HepG2 (cell line): ENCODE results near the gene ENO2. TPM values are rescaled to one million over a fixed set of nuclear protein-coding genes. Genes with fewer than 3 reads are reported as not detected.

Experiments
- GZF1 ChIP-seq: sonication (generic); formaldehyde crosslinking; IDR thresholded peaks from 2 replicates; pipeline ENCODE4 v1.5.1; 2020; ENCODE audit warnings: mild to moderate bottlenecking, missing genetic modification reagents
- JUNB ChIP-seq: sonication (generic); formaldehyde crosslinking; IDR thresholded peaks from 2 replicates; pipeline ENCODE4 v1.8.0; 2022; ENCODE audit warnings: missing genetic modification reagents, mild to moderate bottlenecking, borderline replicate concordance
- KAT2B ChIP-seq: fragments of 150-350 bp; IDR thresholded peaks from 2 replicates; pipeline ENCODE4 v1.6.1; 2014; ENCODE audit warnings: low read depth, low read length, borderline replicate concordance
- NRL ChIP-seq: sonication (generic); formaldehyde crosslinking; IDR thresholded peaks from 2 replicates; pipeline ENCODE4 v1.5.0; 2020; ENCODE audit warnings: missing genetic modification reagents, mild to moderate bottlenecking, moderate library complexity, borderline replicate concordance
- SATB2 ChIP-seq: sonication (generic); formaldehyde crosslinking; IDR thresholded peaks from 2 replicates; pipeline ENCODE4 v1.5.0; 2020; ENCODE audit warnings: missing genetic modification reagents
- SMARCE1 ChIP-seq: fragments of 450-650 bp; IDR thresholded peaks from 2 replicates; pipeline ENCODE4 v1.6.1; 2017; ENCODE audit warnings: borderline replicate concordance
- SNAPC2 ChIP-seq: sonication (generic); formaldehyde crosslinking; IDR thresholded peaks from 2 replicates; pipeline ENCODE4 v1.8.1; 2022; ENCODE audit warnings: mild to moderate bottlenecking, missing genetic modification reagents
- TBP ChIP-seq: sonication (generic); formaldehyde crosslinking; IDR thresholded peaks from 2 replicates; pipeline ENCODE4 v1.5.0; 2020; ENCODE audit warnings: missing genetic modification reagents
- TEAD2 ChIP-seq: sonication (generic); formaldehyde crosslinking; IDR thresholded peaks from 2 replicates; pipeline ENCODE4 v1.9.0; 2021; ENCODE audit warnings: missing genetic modification reagents
- ZFX ChIP-seq: sonication (generic); formaldehyde crosslinking; IDR thresholded peaks from 2 replicates; pipeline ENCODE4 v1.4.0; 2020; ENCODE audit warnings: mild to moderate bottlenecking, low read depth, missing genetic modification reagents, moderate library complexity
- ZIK1 ChIP-seq: sonication (generic); formaldehyde crosslinking; IDR thresholded peaks from 2 replicates; pipeline ENCODE4 v1.5.0; 2020; ENCODE audit warnings: mild to moderate bottlenecking, low read depth, missing genetic modification reagents, borderline replicate concordance
- ZNF530 ChIP-seq: sonication (generic); formaldehyde crosslinking; IDR thresholded peaks from 2 replicates; pipeline ENCODE4 v1.5.0; 2020; ENCODE audit warnings: low read depth, mild to moderate bottlenecking, missing genetic modification reagents
- polyA plus RNA-seq, 8 experiments: library from polyadenylated mRNA; depleted of rRNA in 3 of 8; stranded (reverse) in 7 of 8; unstranded in 1 of 8; fragments of >200 nt; fragmentation: Illumina TruSeq in 4 of 8; extraction: Trizol in 4 of 8; gene quantifications; 2 replicates each; pipeline versions ENCODE4 v1.2.1 to v1.2.3, GENCODE V29; 2011 to 2016; ENCODE audit warnings: low read depth in 4 of 8, missing spikeins in 1 of 8, mixed read lengths in 1 of 8; ENCODE audit not compliant: insufficient read depth in 1 of 8
- total RNA-seq, 5 experiments: library from RNA; depleted of rRNA; stranded (reverse); fragments of >200 nt; fragmentation: Illumina TruSeq; extraction: Trizol; gene quantifications; 2 replicates each; pipeline ENCODE4 v1.2.3, GENCODE V29; 2016; ENCODE audit warnings: low read depth in 1 of 5
- TF ChIP-seq, protein P1 (sequence below), 2 experiments: fragments of 450-650 bp in 1 of 2; sonication (generic) in 1 of 2; formaldehyde crosslinking in 1 of 2; IDR thresholded peaks; 2 replicates each; pipeline versions ENCODE4 v1.6.1 to v1.8.0; 2016 to 2022; ENCODE audit warnings: antibody characterized with exemption in 1 of 2, mild to moderate bottlenecking in 1 of 2, missing genetic modification reagents in 1 of 2
- TF ChIP-seq, protein P2 (sequence below): sonication (generic); formaldehyde crosslinking; IDR thresholded peaks from 2 replicates; pipeline ENCODE4 v1.8.1; 2022; ENCODE audit warnings: low read depth, mild to moderate bottlenecking, missing genetic modification reagents
- TF ChIP-seq, protein P3 (sequence below): sonication (generic); formaldehyde crosslinking; IDR thresholded peaks from 2 replicates; pipeline ENCODE4 v1.4.0; 2020; ENCODE audit warnings: missing genetic modification reagents

ENO2 gene
- total and polyA plus RNA-seq, 2 of the 13 experiments (the other 11 are each of a cell fraction or from before 2014, with no cell fraction given), result 19.3 to 136 TPM

DNA sequence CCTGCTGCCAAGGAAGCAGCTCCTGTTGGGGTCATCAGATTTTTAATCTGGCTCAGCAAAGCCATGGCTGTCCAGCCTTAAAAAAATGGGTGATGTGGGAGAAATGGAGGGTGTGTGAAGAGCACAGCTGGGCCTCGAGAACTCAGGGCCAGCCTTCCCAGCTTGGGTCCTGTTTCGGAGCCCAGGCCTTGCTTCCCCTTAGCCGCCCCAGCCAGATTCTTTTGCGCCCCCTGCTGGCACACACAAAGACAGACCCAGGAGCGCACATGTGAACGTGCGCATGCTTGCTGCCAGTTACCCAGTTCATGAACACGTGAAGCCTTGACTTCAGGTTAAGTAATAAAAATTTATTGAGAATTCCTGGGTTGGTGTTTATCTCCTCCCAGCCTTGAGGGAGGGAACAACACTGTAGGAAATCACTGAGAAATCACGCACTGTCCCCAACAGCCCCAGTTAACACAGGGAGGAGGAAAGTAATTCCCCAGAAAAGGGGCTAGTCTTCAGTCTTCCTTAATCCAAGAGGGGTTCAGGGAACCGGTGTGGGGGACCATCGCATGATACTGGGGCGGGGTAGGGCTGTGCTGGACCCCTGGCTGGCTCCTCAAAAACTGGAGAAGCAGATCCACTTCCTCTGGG is 50.8 kb downstream of the ENO2 start (continued):
- TF ChIP-seq, protein P1, sequence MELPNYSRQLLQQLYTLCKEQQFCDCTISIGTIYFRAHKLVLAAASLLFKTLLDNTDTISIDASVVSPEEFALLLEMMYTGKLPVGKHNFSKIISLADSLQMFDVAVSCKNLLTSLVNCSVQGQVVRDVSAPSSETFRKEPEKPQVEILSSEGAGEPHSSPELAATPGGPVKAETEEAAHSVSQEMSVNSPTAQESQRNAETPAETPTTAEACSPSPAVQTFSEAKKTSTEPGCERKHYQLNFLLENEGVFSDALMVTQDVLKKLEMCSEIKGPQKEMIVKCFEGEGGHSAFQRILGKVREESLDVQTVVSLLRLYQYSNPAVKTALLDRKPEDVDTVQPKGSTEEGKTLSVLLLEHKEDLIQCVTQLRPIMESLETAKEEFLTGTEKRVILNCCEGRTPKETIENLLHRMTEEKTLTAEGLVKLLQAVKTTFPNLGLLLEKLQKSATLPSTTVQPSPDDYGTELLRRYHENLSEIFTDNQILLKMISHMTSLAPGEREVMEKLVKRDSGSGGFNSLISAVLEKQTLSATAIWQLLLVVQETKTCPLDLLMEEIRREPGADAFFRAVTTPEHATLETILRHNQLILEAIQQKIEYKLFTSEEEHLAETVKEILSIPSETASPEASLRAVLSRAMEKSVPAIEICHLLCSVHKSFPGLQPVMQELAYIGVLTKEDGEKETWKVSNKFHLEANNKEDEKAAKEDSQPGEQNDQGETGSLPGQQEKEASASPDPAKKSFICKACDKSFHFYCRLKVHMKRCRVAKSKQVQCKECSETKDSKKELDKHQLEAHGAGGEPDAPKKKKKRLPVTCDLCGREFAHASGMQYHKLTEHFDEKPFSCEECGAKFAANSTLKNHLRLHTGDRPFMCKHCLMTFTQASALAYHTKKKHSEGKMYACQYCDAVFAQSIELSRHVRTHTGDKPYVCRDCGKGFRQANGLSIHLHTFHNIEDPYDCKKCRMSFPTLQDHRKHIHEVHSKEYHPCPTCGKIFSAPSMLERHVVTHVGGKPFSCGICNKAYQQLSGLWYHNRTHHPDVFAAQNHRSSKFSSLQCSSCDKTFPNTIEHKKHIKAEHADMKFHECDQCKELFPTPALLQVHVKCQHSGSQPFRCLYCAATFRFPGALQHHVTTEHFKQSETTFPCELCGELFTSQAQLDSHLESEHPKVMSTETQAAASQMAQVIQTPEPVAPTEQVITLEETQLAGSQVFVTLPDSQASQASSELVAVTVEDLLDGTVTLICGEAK (IDR thresholded peaks at IDR 0.05), result no peak
- TF ChIP-seq, protein P1 (CRISPR knock-in tag; IDR thresholded peaks at IDR 0.05), result no peak
- TF ChIP-seq ZFX (CRISPR knock-in tag) (peak; percentile 80), SATB2 (CRISPR knock-in tag) (0 out of 2 replicates have a peak, but pooled peaks have one; percentile 67), KAT2B (no peak), ZNF530 (CRISPR knock-in tag) (no peak), SNAPC2 (CRISPR knock-in tag) (no peak), NRL (no peak), SMARCE1 (no peak), TEAD2 (peak; percentile 74; the same call in 1 of the 2 replicates), ZIK1 (CRISPR knock-in tag) (no peak), TBP (CRISPR knock-in tag) (no peak), GZF1 (CRISPR knock-in tag) (no peak), JUNB (CRISPR knock-in tag) (no peak)
- TF ChIP-seq, protein P2, sequence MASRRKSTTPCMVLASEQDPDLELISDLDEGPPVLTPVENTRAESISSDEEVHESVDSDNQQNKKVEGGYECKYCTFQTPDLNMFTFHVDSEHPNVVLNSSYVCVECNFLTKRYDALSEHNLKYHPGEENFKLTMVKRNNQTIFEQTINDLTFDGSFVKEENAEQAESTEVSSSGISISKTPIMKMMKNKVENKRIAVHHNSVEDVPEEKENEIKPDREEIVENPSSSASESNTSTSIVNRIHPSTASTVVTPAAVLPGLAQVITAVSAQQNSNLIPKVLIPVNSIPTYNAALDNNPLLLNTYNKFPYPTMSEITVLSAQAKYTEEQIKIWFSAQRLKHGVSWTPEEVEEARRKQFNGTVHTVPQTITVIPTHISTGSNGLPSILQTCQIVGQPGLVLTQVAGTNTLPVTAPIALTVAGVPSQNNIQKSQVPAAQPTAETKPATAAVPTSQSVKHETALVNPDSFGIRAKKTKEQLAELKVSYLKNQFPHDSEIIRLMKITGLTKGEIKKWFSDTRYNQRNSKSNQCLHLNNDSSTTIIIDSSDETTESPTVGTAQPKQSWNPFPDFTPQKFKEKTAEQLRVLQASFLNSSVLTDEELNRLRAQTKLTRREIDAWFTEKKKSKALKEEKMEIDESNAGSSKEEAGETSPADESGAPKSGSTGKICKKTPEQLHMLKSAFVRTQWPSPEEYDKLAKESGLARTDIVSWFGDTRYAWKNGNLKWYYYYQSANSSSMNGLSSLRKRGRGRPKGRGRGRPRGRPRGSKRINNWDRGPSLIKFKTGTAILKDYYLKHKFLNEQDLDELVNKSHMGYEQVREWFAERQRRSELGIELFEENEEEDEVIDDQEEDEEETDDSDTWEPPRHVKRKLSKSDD (CRISPR knock-in tag), result no peak
- TF ChIP-seq, protein P3, sequence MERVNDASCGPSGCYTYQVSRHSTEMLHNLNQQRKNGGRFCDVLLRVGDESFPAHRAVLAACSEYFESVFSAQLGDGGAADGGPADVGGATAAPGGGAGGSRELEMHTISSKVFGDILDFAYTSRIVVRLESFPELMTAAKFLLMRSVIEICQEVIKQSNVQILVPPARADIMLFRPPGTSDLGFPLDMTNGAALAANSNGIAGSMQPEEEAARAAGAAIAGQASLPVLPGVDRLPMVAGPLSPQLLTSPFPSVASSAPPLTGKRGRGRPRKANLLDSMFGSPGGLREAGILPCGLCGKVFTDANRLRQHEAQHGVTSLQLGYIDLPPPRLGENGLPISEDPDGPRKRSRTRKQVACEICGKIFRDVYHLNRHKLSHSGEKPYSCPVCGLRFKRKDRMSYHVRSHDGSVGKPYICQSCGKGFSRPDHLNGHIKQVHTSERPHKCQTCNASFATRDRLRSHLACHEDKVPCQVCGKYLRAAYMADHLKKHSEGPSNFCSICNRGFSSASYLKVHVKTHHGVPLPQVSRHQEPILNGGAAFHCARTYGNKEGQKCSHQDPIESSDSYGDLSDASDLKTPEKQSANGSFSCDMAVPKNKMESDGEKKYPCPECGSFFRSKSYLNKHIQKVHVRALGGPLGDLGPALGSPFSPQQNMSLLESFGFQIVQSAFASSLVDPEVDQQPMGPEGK (CRISPR knock-in tag), result peak; percentile 31; the same call in 1 of the 2 replicates
